Hypothalamus (tissue), 51 donors: ENCODE results near the gene FLAD1.
"Not testable (repeated sequence)": the region's sequence is repeated elsewhere in the genome, so short reads cannot be mapped to it uniquely, and the experiment has no call there.

Source experiments
- DNase-seq, 51 donors: peaks; one replicate each; lab custom pipeline; 2025; lab: John Stamatoyannopoulos, UW

Gene FLAD1

DNA sequence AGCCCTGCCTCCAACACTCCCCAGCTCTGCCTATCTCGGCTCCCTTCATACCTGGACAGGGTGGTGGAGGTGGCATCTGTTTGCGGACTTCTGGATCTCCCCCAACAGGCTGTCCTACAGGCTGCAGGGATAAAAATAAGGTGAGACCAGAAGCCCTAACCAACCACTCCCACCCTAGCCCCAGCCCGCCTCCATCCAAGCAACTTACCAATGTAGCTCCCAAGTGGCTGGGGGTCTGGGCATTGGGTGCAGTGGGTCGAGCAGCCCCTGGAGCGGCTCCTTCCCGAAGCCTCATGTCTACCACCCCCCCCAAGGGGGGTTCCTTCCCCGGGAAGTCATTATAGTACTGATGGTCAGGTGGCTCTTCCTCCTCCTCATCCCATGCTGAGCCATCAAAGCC, 17.0 kb upstream of the FLAD1 start:
- no peak for DNase-seq

DNA sequence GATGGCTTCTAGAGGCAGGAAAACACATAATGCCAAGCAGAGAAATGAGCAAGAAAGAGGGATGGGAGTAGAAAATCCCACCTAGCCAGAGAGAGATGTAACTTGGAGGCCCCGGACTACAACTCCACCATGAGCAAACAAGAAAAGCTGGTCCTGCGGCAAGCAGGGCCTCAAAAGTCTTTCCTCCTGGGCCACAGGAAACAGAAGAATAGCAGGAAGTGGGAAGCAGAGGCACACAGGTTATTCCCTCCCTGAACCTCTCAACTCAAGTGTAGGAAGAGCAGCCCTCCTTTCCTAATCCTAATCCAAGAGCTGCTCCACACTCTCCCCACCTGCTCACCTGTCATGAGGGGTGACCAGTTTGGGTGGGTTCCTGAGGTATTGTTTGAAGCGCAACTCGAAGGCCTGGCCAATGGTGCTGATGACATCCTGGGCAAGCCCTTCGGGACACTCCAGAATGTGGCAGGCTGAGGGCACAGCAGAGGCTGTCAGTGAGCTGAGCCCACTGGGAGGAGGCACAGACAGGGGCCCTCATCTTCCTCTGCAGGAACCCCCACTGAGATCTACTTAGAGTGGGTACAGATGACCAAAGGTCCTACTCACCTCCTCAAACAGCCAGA, 15.7 kb upstream of the FLAD1 start:
- no peak for DNase-seq

- no peak for DNase-seq
Measured at GRCh38 chr1:154968731-154969130, 14.4 kb upstream of the FLAD1 start.

DNA sequence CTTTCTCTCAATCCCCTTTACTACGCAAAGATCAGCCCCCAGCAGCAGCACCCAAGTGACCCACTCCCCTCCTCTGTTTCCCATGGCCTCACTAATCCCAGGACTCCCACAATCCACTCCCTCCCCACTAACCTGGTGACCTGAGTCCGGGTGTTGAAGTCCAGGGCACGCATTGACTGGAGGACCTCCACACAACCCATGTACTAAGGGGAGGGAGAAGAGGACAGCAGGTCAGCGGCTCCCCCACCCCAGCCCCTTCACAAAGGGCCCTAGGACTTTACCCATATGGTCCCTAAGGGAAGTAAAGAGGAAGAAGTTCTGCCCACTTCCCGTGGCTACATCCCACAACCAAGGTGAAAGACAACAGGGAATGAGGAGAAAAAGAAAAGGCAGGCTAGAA, 13.9 kb upstream of the FLAD1 start:
- no peak for DNase-seq

- DNase-seq = peak in 18 of 51 donors; percentile 10 to 53 (median 25)
Measured at GRCh38 chr1:154969860-154970452, 13.2 kb upstream of the FLAD1 start.

DNA sequence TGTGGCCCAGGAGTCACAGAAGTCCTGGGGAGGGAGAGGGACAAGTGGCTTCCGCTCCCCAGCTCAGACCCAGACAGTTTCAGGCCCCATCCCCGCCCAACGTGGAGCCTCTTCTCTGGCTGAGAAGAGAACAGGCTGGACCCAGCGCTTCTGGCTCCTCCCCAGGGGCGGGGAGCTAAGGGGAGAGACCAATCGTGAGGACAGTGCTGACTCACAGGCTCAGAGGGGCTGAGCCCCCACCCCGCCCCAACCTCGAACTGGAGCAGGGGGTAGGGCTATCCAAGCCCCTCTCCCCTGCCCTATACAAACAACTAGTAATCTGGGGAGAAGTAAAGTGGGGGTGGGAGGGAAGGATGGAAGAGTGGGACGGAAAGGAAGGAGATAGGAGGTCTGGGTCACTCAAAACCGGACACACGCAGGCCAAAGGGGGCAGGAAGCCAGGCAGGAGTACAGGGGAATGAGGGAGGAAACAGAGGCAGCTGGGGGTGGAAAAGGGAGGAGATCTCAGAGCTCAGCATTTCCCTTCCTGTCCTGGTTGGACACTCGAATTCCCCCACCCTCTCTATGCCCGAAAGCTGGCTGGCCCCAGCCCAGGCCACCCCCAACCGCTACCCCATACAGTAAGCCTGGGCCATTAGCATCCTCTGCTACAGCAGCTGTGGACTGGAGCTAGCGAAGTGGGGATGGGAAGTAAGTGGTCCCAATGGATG, 12.4 kb upstream of the FLAD1 start, which contains the start of gene SHC1:
Gene SHC1 (minus strand): TSS at position 117 of the 710 bp plus-strand sequence. CDS start 221 bp downstream, outside the sequence.
- peak in 49 of 51 donors; percentile 15 to 94 (median 81) for DNase-seq

DNA sequence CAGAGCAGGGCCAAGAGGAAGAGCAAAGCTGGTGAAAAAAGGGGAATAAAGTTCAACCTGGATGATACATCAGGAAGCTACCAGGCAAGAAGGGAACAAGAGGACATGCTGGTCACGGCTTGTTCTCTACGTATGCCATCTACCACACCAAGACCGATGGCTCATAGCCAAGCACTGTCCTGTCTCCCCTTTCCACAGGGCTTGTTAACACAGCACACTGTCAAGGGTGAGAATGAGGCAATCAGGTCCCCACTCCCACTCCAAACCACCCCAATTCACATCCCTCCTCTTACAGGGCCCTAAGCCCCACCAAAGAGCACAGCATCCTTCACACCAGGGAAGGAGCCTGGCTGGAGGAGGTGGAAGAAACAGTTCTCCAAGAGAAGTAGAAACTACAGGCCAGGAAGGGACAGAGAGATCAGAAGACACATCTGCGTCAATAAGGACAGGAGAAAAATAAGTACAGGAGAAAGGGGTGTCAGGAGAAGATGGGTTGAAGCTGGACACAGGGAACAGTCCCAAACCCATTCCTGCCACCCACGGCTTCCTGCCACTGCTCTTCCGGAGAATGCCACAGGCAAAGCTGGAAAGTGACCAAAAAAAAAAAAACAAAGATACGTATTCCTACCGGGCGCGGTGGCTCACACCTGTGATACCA, 11.7 kb upstream of the FLAD1 start:
- peak in 1 of 51 donors; percentile 12 for DNase-seq

- DNase-seq = no peak
Measured at GRCh38 chr1:154972213-154972516, 11.0 kb upstream of the FLAD1 start.

- DNase-seq = peak in 23 of 51 donors; percentile 6 to 60 (median 28)
Measured at GRCh38 chr1:154972517-154973343, 10.4 kb upstream of the FLAD1 start.

DNA sequence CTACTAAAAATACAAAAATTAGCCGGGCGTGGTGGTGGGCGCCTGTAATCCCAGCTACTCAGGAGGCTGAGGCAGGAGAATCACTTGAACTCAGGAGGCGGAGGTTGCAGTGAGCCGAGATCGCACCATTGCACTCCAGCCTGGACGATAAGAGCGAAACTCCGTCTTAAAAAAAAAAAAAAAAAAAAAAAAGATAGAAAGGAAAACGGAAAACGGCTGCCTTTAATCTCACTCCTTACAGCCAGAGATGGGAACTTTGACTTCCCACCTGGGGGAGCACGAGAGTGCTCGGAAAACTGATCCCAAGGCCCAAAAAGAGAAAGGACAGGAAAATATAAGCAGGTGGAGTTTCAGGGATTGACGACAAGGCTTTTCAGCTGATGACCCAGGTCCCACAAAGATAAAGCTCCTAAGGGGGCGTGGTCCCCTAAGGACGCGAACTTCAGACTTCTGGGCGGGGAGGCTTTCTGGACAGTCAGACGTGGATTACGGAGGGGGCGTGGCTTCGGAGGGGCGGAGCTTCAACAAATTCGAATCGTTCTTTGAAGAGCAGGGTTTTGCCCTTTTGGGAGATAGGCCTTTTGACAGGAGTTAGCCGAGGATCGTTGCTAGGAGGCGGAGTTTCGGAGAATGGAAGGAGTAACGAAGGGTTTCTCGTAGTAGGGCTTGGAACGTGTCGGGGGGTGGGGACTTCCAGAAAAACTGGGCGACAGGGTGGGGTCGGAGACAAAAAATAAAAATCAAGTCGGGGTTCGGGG, 9.6 kb upstream of the FLAD1 start:
- DNase-seq = peak in 47 of 51 donors; percentile 46 to 86 (median 70)

- DNase-seq = peak; percentile 90 to 100 (median 97)
Measured at GRCh38 chr1:154974102-154974807, 8.9 kb upstream of the FLAD1 start, which contains the start of gene CKS1B. CKS1B (plus strand) TSS chr1:154974681; CDS start chr1:154974746, 65 bp downstream.

DNA sequence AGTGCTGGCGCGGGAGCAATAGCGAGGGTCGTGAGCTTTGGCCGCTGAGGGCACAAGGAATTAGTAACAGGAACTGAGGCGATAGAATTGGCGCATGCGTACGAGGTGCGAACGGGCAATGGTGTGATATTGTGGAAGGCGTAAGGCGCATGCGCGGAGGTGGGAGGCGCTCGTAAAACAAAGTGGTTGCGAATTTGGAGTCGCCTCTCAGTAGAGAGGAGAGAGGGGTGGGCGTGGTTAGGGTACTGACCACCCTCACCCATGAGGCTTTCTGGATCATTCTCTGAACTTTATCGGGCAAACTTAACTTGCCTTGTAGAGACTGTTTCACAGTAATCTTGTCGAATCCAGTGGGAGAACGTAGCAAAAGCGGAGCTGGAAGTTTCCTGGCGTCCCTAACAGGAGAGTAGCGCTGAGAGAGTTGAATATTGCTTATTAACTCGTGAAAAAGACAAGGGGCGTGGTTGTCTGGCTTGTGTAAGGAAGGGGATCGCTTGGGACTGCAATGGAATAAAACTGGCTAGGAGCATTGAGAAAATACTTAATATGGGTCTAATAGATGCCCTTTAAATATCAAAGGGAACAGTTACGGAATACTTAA, 8.2 kb upstream of the FLAD1 start:
- peak in 50 of 51 donors; percentile 75 to 99 (median 92) for DNase-seq

DNA sequence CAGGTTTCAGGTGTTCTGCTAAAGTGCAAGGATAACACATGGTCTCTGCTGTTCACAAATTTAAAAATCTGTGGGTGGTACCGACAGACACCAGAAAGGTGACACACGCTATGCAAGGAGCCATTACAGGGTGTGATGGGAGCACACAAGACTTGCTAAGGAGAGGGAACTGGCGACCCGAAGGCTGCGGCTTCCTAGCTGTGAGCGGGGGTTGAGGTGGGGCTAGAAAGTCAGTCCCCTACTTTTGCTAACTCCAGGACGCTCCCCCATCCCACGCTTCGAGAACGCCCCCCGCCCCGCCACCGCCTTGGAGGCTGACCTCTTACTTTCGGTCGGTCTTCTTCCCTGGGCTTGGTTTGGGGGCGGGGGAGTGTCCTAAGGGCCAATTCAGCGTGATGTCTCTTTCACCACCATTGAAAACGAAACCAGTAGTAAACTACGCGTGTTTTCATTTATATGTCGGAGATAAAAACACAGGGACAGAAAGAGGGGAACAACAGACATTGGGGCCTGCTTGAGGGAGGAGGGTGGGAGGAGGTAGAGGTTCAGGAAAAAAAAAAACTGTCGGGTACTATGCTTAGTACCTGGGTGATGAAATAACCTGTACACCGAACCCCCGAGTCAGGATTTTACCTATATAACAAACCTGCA, 7.6 kb upstream of the FLAD1 start:
- DNase-seq = peak in 20 of 51 donors; percentile 9 to 65 (median 20)

DNA sequence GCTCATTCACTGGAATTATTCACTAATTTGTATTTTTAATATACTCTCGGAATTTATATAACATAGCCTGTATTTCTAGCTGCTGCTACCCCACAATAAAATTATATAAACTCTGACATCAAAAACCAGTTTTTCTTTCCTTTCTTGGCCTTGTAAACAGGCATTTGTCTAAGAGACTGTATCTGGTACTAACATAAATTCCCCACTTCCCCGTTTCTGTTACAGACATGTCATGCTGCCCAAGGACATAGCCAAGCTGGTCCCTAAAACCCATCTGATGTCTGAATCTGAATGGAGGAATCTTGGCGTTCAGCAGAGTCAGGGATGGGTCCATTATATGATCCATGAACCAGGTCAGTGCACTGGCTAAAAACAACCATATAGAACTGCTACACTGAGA, 5.4 kb upstream of the FLAD1 start:
- not testable (repeated sequence) for DNase-seq

DNA sequence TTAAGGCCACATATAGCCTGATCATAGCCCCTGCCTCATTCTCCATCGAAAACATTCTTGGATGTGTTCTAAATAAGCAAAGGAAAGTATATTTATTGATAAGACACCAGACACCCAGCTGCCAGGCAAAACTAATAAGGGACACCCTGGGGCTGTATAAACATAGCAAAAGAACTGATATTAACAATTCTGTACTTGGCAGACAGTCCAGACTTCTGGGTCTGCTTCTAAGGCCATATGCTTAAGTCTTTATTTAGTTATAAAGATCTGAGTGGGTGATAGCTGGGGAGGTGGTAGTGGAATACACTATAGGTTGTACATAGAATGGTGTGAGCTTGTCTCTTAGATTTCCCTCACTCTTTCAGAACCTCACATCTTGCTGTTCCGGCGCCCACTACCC, 4.8 kb upstream of the FLAD1 start:
- no peak for DNase-seq

DNA sequence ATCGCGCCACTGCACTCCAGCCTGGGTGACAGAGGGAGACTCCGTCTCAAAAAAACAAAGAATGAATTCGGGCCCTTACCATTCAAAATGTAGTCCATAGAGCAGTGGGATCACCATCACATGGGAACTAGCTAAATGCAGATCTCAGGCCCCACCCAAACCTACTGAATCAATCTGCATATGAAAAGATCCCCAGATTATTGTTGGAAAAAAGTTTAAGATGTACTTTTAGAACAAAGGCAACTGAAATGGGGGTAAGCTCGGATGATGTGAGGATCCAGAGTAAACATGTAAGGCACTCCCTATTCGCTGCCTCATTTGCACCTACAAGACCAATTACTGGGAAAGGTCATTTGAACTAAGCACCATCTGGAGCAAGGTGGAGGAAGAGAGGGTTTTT, 803 bp upstream of the FLAD1 start:
- DNase-seq = no peak

DNA sequence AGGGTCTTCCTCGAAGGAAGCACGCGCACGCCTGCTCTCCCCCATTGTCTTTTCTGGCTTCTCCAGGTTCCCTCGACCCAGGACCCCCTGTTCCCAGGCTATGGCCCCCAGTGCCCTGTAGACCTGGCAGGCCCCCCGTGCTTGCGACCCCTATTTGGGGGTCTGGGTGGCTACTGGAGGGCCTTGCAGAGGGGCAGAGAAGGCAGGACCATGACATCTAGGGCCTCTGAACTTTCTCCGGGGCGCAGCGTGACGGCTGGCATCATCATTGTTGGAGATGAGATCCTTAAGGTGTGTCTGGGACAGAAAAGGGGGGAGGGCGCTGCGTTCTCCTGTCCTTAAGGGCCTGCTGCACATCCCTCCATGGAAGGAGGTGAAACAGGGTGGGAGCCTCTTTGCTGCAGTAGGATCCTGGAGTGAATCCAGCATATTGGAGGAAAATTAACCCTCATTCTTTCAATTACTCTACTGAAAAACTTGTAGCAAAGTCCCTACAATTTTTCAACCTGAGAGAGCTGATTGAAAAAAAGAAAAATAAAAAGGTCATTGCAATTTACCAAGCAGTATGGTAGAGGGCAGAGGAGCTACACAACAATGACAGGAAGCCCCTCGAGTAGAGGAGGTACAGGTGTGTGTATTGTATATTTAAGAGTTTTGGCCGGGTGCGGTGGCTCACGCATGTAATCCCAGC, 777 bp downstream of the FLAD1 start:
- no peak for DNase-seq
